Ovary (tissue), 9 donors: ENCODE data around the gene NRL. TPM values are rescaled to one million over a fixed set of nuclear protein-coding genes. Genes with fewer than 3 reads are reported as not detected.

Experiments
- DNase-seq, 5 donors: peaks; one replicate each; pipeline ENCODE4 v3.0.0-alpha.2; 2019 to 2020
- H3K27ac ChIP-seq, 2 donors: fragments of 200-600 bp; one replicate each; pipeline versions ENCODE4 v1.5.1 to v1.8.0; 2019 to 2022
- H3K27me3 ChIP-seq: fragments of 200-600 bp; one replicate; pipeline ENCODE4 v1.8.0; 2022
- H3K36me3 ChIP-seq: fragments of 200-600 bp; sonication (generic); one replicate; pipeline ENCODE4 v1.5.1; 2019
- H3K4me1 ChIP-seq: one replicate; pipeline ENCODE4 v1.8.1; 2013; ENCODE audit warnings: mild to moderate bottlenecking, moderate library complexity; ENCODE audit not compliant: insufficient read depth
- H3K4me3 ChIP-seq: fragments of 200-600 bp; sonication (generic); one replicate; pipeline ENCODE4 v1.5.1; 2017
- H3K9me3 ChIP-seq, 2 donors: fragments of 200-600 bp in 1 of 2; sonication (generic) in 1 of 2; one replicate each; pipeline versions ENCODE4 v1.5.1 to v1.8.1; 2013 to 2019; ENCODE audit warnings: mild to moderate bottlenecking in 1 of 2, moderate library complexity in 1 of 2
- EP300 ChIP-seq: sonication (generic); formaldehyde crosslinking; IDR thresholded peaks from one replicate; pipeline ENCODE4 v1.6.1; 2017; ENCODE audit warnings: antibody characterized with exemption
- POLR2A ChIP-seq: fragments of 450-650 bp; IDR thresholded peaks from one replicate; pipeline ENCODE4 v1.6.1; 2017; ENCODE audit warnings: antibody characterized with exemption, mild to moderate bottlenecking, moderate library complexity
- WGBS, 3 donors: extraction: QIAGEN DNeasy Blood & Tissue Kit in 1 of 3; methylation state at CpG; one replicate each; pipeline versions ENCODE4 v1.1.5 to v1.1.7; 2013 to 2017; 5-methylcytosine and 5-hydroxymethylcytosine counted together
- intact Hi-C, 4 donors: fragments of 100-400 bp; cut with DNase I; formaldehyde crosslinking; loops; one replicate each; pipeline versions ENCODE4 v1.11.0 to v1.15.1; 2022 to 2023
- polyA plus RNA-seq, 2 donors: library from polyadenylated mRNA; stranded (reverse); fragments of 200-250 nt in 1 of 2; fragments of 350-450 nt in 1 of 2; fragmentation: Illumina TruSeq in 1 of 2; extraction: RNeasy Lipid Tissue Mini Kit (QIAGEN cat#74804) in 1 of 2; gene quantifications; one replicate each; pipeline ENCODE4 v1.2.3, GENCODE V29; 2013 to 2014
- total RNA-seq, 7 donors: library from RNA; depleted of rRNA in 2 of 7; stranded (reverse); fragments of >200 nt in 2 of 7; fragmentation: NEBNext Ultra II Directional in 3 of 7; extraction: Animal tissue kit (Norgen Biotek cat#: 25700) in 3 of 7; gene quantifications; one replicate each; pipeline versions ENCODE4 v1.1.0 to v1.2.4, GENCODE V29; 2016 to 2023
- TF ChIP-seq, protein P1 (sequence below), 3 donors: fragments of 450-650 bp in 2 of 3; fragments of 200-600 bp in 1 of 3; IDR thresholded peaks; one replicate each; pipeline versions ENCODE4 v1.5.1 to v1.8.0; 2016 to 2022; ENCODE audit warnings: antibody characterized with exemption in 3 of 3, mild to moderate bottlenecking in 1 of 3
- donor health status: DM: no; HTN: no; CAD: no; lungs with moderate emphysema.
- donor health status: DM: no; HTN: no; CAD: no.
- donor health status: Bipolar disorder and iron deficiency.
- donor health status: DM: yes; HTN: yes; CAD: no.
- donor health status: DM: no; HTN: no; CAD: no.
- donor health status: DM: yes; HTN: yes; CAD: no.

Gene NRL
- total and polyA plus RNA-seq, 9 donors = 0.78 to 4.1 (median 2.8) TPM

DNA sequence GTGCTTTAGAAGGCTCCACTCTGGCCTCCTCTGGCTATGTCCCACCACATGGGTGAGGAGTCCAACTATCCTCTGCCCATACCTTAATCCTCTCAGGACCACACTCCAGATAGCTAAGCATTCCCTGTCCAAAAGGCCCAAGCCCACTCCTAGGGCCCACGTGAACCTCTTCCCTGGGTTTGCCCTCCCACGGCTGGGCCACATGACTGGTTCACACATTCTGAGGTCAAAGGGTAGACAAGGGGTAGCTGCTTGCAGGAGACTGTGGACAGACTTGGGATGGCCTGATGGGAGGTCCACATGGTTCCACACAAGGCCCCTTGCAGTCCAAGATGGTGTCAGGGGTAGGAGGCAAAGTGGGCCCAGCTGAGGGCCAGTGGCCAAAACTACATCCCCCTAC is 26.7 kb downstream of the NRL start:
- no peak for DNase-seq
- 74 to 85% (median 83%) methylated on average over 2 of the region's 2 CpGs for WGBS, 3 donors

DNA sequence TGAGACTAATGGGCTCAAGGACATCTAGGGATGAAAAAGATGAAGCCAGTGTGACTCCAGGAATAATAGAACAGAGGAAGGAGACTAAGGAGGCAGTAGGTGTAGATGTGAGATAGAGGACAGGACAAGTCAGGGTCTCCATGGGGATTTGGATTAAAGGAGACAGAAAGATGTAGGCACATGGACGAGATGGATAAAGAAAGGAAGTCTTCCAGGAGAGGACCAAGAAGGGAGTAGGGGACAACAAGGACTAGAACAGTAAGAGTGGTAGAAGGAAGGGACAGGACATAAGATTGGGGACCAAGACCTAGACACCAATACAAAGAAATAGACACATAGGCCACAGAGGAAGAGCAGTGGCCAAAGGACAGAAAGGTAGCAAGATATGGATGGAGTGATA is 27.7 kb downstream of the NRL start:
- Histone ChIP-seq H3K4me3 (no peak overlapping the region), H3K27ac (no peak overlapping the region), H3K9me3 (no peaks in the 10 kb centered on the region), H3K36me3 (no peaks in the 10 kb centered on the region), H3K27me3 (no peaks in the 10 kb centered on the region), H3K4me1 (no peaks in the 10 kb centered on the region)
- intact Hi-C loops = no loop called here
- WGBS, 3 donors = 83 to 87% (median 87%) methylated on average over 1 of the region's 1 CpG
- TF ChIP-seq, protein P1, sequence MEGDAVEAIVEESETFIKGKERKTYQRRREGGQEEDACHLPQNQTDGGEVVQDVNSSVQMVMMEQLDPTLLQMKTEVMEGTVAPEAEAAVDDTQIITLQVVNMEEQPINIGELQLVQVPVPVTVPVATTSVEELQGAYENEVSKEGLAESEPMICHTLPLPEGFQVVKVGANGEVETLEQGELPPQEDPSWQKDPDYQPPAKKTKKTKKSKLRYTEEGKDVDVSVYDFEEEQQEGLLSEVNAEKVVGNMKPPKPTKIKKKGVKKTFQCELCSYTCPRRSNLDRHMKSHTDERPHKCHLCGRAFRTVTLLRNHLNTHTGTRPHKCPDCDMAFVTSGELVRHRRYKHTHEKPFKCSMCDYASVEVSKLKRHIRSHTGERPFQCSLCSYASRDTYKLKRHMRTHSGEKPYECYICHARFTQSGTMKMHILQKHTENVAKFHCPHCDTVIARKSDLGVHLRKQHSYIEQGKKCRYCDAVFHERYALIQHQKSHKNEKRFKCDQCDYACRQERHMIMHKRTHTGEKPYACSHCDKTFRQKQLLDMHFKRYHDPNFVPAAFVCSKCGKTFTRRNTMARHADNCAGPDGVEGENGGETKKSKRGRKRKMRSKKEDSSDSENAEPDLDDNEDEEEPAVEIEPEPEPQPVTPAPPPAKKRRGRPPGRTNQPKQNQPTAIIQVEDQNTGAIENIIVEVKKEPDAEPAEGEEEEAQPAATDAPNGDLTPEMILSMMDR (IDR thresholded peaks at IDR 0.05) = no peak
- no peak for TF ChIP-seq EP300
- no peak for TF ChIP-seq POLR2A
- DNase-seq = no peak

More for the DNA sequence above, 26.7 kb downstream of the NRL start:
- Histone ChIP-seq H3K9me3 (no peaks in the 10 kb centered on the region), H3K27ac (no peak overlapping the region), H3K36me3 (no peaks in the 10 kb centered on the region), H3K27me3 (no peaks in the 10 kb centered on the region), H3K4me3 (no peak overlapping the region), H3K4me1 (no peaks in the 10 kb centered on the region)
- no peak for TF ChIP-seq EP300
- TF ChIP-seq POLR2A = no peak
- TF ChIP-seq, protein P1 (IDR thresholded peaks at IDR 0.05) = no peak
- intact Hi-C loops = no loop called here

DNA sequence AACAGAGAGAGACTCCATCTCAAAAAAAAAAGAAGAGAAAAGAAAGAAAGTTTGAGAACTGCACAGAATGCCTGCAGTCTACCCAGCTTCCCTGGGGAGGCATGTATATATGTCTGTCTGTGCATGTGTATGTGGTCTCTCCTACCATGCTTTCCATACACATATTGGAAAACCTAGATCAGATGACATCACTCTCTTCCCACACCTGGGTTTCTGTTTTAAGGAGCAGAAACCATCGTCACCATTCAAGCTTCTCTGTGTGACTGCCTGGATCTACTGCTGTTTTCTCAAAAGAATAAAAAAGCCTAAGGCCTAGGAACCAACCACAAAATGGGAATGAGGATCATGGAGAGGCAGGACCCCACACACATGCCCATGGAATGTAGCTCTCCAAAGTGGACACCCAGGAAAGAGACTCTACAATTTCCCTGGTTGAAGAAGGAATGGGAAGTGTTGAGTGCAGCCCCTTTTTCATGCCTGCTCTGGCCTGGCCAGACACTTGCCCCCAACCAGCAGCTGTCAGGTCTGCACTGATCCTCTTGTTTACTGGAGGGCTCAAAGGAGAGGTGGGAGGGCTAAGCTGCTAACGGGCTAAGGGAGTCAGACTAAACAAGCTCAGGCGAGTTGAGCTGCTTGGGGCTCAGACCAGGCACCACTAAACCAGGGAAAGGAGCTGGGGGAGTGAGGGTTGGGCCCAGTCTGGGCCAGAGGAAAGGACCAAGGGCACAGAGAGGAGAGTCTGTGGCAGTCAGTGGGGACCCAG is 28.4 kb downstream of the NRL start:
- no peak for TF ChIP-seq POLR2A
- TF ChIP-seq, protein P1 (IDR thresholded peaks at IDR 0.05) = no peak
- no peak for TF ChIP-seq EP300
- WGBS, 3 donors = 76% methylated on average over 3 of the region's 3 CpGs
- H3K27ac ChIP-seq = no peak overlapping the region
- H3K36me3 ChIP-seq = no peaks in the 10 kb centered on the region
- DNase-seq = no peak
- no peaks in the 10 kb centered on the region for H3K27me3 ChIP-seq
- H3K9me3 ChIP-seq = no peaks in the 10 kb centered on the region
- no peaks in the 10 kb centered on the region for H3K4me1 ChIP-seq
- no peak overlapping the region for H3K4me3 ChIP-seq
- intact Hi-C loops = no loop called here

DNA sequence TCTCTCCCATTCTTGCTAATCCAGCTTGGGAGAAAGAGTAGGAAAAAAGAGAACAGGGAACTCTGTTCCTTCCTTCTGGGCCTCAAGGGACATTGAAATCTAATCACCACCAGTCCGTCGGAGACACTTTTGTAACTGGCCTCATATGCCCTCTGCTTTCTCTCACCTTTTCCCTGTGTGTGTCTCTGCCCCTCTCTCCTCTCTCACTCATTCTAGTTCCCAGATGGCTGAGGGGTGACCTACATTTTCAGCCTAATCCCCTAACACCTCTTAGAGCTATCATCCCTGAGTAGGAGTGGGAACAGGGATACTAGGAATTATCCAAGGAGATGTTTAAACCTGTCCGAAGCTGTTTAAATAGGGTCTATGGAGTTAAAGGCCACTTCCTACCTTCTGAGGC is 29.5 kb downstream of the NRL start:
- intact Hi-C loops = no loop called here
- no peak for DNase-seq
- no peak overlapping the region for H3K27ac ChIP-seq
- no peaks in the 10 kb centered on the region for H3K9me3 ChIP-seq
- no peak for TF ChIP-seq POLR2A
- no peak for TF ChIP-seq EP300
- TF ChIP-seq, protein P1 (IDR thresholded peaks at IDR 0.05) = no peak
- H3K27me3 ChIP-seq = no peaks in the 10 kb centered on the region
- WGBS, 3 donors = 90 to 99% (median 92%) methylated on average over 3 of the region's 3 CpGs
- H3K4me1 ChIP-seq = no peaks in the 10 kb centered on the region
- no peaks in the 10 kb centered on the region for H3K36me3 ChIP-seq
- H3K4me3 ChIP-seq = no peak overlapping the region
